IPS-18a (cell line): ENCODE data around the gene RAF1.

ENCODE experiments used
- H3K27ac ChIP-seq: one replicate; pipeline ENCODE4 v1.5.1; 2013; ENCODE audit warnings: low read length
- H3K27me3 ChIP-seq: one replicate; pipeline ENCODE4 v1.6.1; 2013; ENCODE audit warnings: mild to moderate bottlenecking, low read length; ENCODE audit not compliant: control insufficient read depth, insufficient read depth
- H3K36me3 ChIP-seq: one replicate; pipeline ENCODE4 v1.6.1; 2013; ENCODE audit warnings: low read depth, low read length; ENCODE audit not compliant: control insufficient read depth
- H3K4me1 ChIP-seq: one replicate; pipeline ENCODE4 v1.6.1; 2013; ENCODE audit warnings: low read depth, low read length; ENCODE audit not compliant: control insufficient read depth
- H3K4me3 ChIP-seq: one replicate; pipeline ENCODE4 v1.5.1; 2013; ENCODE audit warnings: low read length
- H3K9ac ChIP-seq: one replicate; pipeline ENCODE4 v1.6.1; 2013; ENCODE audit warnings: mild to moderate bottlenecking, low read length, moderate library complexity
- H3K9me3 ChIP-seq: one replicate; pipeline ENCODE4 v1.6.1; 2013; ENCODE audit warnings: low read depth, low read length; ENCODE audit not compliant: control insufficient read depth

Gene RAF1

GRCh38 chr3:12586403-12586802 lies 77.5 kb downstream of the RAF1 start:
- H3K4me1 ChIP-seq: no peaks in the 10 kb centered on the region
- H3K9ac ChIP-seq: no peak overlapping the region
- H3K4me3 ChIP-seq: no peak overlapping the region
- peaks cover 88% of the 10 kb centered on the region for H3K36me3 ChIP-seq
- H3K27ac ChIP-seq: no peak overlapping the region
- no peaks in the 10 kb centered on the region for H3K9me3 ChIP-seq
- no peaks in the 10 kb centered on the region for H3K27me3 ChIP-seq

GRCh38 chr3:12585970-12586369 lies 77.9 kb downstream of the RAF1 start:
- Histone ChIP-seq H3K9me3 (no peaks in the 10 kb centered on the region), H3K4me1 (no peaks in the 10 kb centered on the region), H3K27ac (no peak overlapping the region), H3K9ac (no peak overlapping the region), H3K4me3 (no peak overlapping the region), H3K27me3 (no peaks in the 10 kb centered on the region), H3K36me3 (peaks cover 88% of the 10 kb centered on the region)

GRCh38 chr3:12585181-12585580 lies 78.7 kb downstream of the RAF1 start:
- Histone ChIP-seq H3K9ac (no peak overlapping the region), H3K27ac (no peak overlapping the region), H3K27me3 (no peaks in the 10 kb centered on the region), H3K9me3 (no peaks in the 10 kb centered on the region), H3K4me1 (no peaks in the 10 kb centered on the region), H3K4me3 (no peak overlapping the region), H3K36me3 (peaks cover 82% of the 10 kb centered on the region)

- H3K4me3 ChIP-seq: no peak overlapping the region
- H3K9ac ChIP-seq: no peak overlapping the region
- no peak overlapping the region for H3K27ac ChIP-seq
- H3K36me3 ChIP-seq: peaks cover 82% of the 10 kb centered on the region
- H3K4me1 ChIP-seq: no peaks in the 10 kb centered on the region
- no peaks in the 10 kb centered on the region for H3K27me3 ChIP-seq
- no peaks in the 10 kb centered on the region for H3K9me3 ChIP-seq
These were observed 79.8 kb downstream of the RAF1 start for GRCh38 chr3:12584083-12584482.

- Histone ChIP-seq H3K27me3 (no peaks in the 10 kb centered on the region), H3K4me3 (no peak overlapping the region), H3K36me3 (peaks cover 79% of the 10 kb centered on the region), H3K9me3 (no peaks in the 10 kb centered on the region), H3K4me1 (no peaks in the 10 kb centered on the region), H3K27ac (no peak overlapping the region), H3K9ac (no peak overlapping the region)
These were observed 80.6 kb downstream of the RAF1 start for GRCh38 chr3:12583280-12583679.

GRCh38 chr3:12582730-12583129 lies 81.2 kb downstream of the RAF1 start:
- no peaks in the 10 kb centered on the region for H3K9me3 ChIP-seq
- no peaks in the 10 kb centered on the region for H3K27me3 ChIP-seq
- H3K36me3 ChIP-seq: peaks cover 76% of the 10 kb centered on the region
- no peak overlapping the region for H3K27ac ChIP-seq
- no peak overlapping the region for H3K4me3 ChIP-seq
- H3K9ac ChIP-seq: no peak overlapping the region
- no peaks in the 10 kb centered on the region for H3K4me1 ChIP-seq

GRCh38 chr3:12579905-12580304 lies 84.0 kb downstream of the RAF1 start:
- no peaks in the 10 kb centered on the region for H3K27me3 ChIP-seq
- H3K4me1 ChIP-seq: no peaks in the 10 kb centered on the region
- H3K27ac ChIP-seq: no peak overlapping the region
- peaks cover 76% of the 10 kb centered on the region for H3K36me3 ChIP-seq
- H3K9ac ChIP-seq: no peak overlapping the region
- H3K9me3 ChIP-seq: no peaks in the 10 kb centered on the region
- no peak overlapping the region for H3K4me3 ChIP-seq

- Histone ChIP-seq H3K9me3 (no peaks in the 10 kb centered on the region), H3K27ac (no peak overlapping the region)
These were observed 84.5 kb downstream of the RAF1 start for GRCh38 chr3:12579456-12579855.

GRCh38 chr3:12578742-12579141 lies 85.2 kb downstream of the RAF1 start:
- Histone ChIP-seq H3K9me3 (no peaks in the 10 kb centered on the region), H3K4me3 (no peak overlapping the region), H3K27me3 (no peaks in the 10 kb centered on the region), H3K4me1 (no peaks in the 10 kb centered on the region), H3K9ac (no peak overlapping the region), H3K36me3 (peaks cover 76% of the 10 kb centered on the region), H3K27ac (no peak overlapping the region)

More at GRCh38 chr3:12579456-12579855, 84.5 kb downstream of the RAF1 start:
- peaks cover 76% of the 10 kb centered on the region for H3K36me3 ChIP-seq
- no peak overlapping the region for H3K4me3 ChIP-seq
- no peaks in the 10 kb centered on the region for H3K4me1 ChIP-seq
- no peaks in the 10 kb centered on the region for H3K27me3 ChIP-seq
- no peak overlapping the region for H3K9ac ChIP-seq

GRCh38 chr3:12577379-12577778 lies 86.5 kb downstream of the RAF1 start:
- no peak overlapping the region for H3K27ac ChIP-seq
- no peak overlapping the region for H3K4me3 ChIP-seq
- no peaks in the 10 kb centered on the region for H3K9me3 ChIP-seq
- no peaks in the 10 kb centered on the region for H3K4me1 ChIP-seq
- no peak overlapping the region for H3K9ac ChIP-seq
- H3K36me3 ChIP-seq: peaks cover 73% of the 10 kb centered on the region
- H3K27me3 ChIP-seq: no peaks in the 10 kb centered on the region

- no peak overlapping the region for H3K4me3 ChIP-seq
- H3K27ac ChIP-seq: no peak overlapping the region
- peaks cover 81% of the 10 kb centered on the region for H3K36me3 ChIP-seq
- H3K9ac ChIP-seq: no peak overlapping the region
- no peaks in the 10 kb centered on the region for H3K27me3 ChIP-seq
- H3K4me1 ChIP-seq: no peaks in the 10 kb centered on the region
- no peaks in the 10 kb centered on the region for H3K9me3 ChIP-seq
These were observed 89.3 kb downstream of the RAF1 start for GRCh38 chr3:12574661-12575060.

GRCh38 chr3:12574131-12574530 lies 89.8 kb downstream of the RAF1 start:
- H3K4me3 ChIP-seq: no peak overlapping the region
- H3K4me1 ChIP-seq: no peaks in the 10 kb centered on the region
- H3K9ac ChIP-seq: no peak overlapping the region
- no peak overlapping the region for H3K27ac ChIP-seq
- H3K27me3 ChIP-seq: no peaks in the 10 kb centered on the region
- H3K9me3 ChIP-seq: no peaks in the 10 kb centered on the region
- peaks cover 79% of the 10 kb centered on the region for H3K36me3 ChIP-seq
